Sigmoid colon (tissue), 3 donors: ENCODE results near the gene DRAXIN.

Source experiments
- CTCF ChIP-seq, 4 experiments: fragments of 450-650 bp in 3 of 4; fragments of 200-600 bp in 1 of 4; IDR thresholded peaks; one replicate each; pipeline ENCODE4 v1.5.1; 2016 to 2019; ENCODE audit warnings: antibody characterized with exemption in 4 of 4, mild to moderate bottlenecking in 3 of 4, moderate library complexity in 2 of 4
- POLR2A ChIP-seq, 2 donors: fragments of 450-650 bp; IDR thresholded peaks; one replicate each; pipeline ENCODE4 v1.6.1; 2016; ENCODE audit warnings: antibody characterized with exemption in 2 of 2, mild to moderate bottlenecking in 2 of 2, moderate library complexity in 2 of 2

GRCh38 chr1:11654137-11654938 is 37.2 kb upstream of the DRAXIN start, which contains the start of the genes FBXO2 and FBXO44:
- TF ChIP-seq POLR2A (IDR thresholded peaks at IDR 0.05): no peak
- no peak for TF ChIP-seq CTCF (IDR thresholded peaks at IDR 0.05)
